ENCODE data around the gene NPTN. TPM values are rescaled to one million over a fixed set of nuclear protein-coding genes. Genes with fewer than 3 reads are reported as not detected.

The NPTN gene
- total RNA-seq, 1 donor from 2014 or later: 139 TPM

DNA sequence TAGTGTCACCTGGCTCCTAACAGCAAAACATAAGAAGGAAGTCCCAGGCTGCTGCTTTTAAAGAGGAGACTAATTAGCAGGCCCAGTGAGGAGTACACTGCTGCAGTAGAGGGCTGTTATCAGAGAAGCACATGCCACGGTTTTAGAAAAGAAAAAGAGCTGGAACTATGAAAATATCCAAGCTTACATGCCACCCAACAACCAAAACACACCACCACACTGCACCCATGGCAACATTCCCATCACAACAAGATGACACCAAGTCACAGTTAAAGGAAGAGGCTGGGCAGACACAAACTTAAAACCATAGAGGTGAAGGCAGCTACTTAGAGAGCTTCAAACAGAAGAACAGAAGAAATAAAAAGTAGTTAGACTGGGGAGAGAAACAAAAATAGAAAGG, 37.0 kb downstream of the NPTN start:
- DNase-seq (ENCODE audit: extremely low spot score in 2 of 2): no peak
- Histone ChIP-seq H3K4me3 (no peak overlapping the region), H3K27me3 (no peaks in the 10 kb centered on the region), H3K4me1 (peaks cover 69% of the 10 kb centered on the region), H3K36me3 (peaks cover 0 to 7% of the 10 kb centered on the region in 2 donors), H3K27ac (peak overlapping the region; percentile 45), H3K9me3 (no peaks in the 10 kb centered on the region)
- intact Hi-C loops (cut with DNase I): no loop called here
- TF ChIP-seq, protein P1, sequence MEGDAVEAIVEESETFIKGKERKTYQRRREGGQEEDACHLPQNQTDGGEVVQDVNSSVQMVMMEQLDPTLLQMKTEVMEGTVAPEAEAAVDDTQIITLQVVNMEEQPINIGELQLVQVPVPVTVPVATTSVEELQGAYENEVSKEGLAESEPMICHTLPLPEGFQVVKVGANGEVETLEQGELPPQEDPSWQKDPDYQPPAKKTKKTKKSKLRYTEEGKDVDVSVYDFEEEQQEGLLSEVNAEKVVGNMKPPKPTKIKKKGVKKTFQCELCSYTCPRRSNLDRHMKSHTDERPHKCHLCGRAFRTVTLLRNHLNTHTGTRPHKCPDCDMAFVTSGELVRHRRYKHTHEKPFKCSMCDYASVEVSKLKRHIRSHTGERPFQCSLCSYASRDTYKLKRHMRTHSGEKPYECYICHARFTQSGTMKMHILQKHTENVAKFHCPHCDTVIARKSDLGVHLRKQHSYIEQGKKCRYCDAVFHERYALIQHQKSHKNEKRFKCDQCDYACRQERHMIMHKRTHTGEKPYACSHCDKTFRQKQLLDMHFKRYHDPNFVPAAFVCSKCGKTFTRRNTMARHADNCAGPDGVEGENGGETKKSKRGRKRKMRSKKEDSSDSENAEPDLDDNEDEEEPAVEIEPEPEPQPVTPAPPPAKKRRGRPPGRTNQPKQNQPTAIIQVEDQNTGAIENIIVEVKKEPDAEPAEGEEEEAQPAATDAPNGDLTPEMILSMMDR (IDR thresholded peaks at IDR 0.05): no peak
- TF ChIP-seq POLR2AphosphoS5 (IDR thresholded peaks at IDR 0.05; ENCODE audit: insufficient read depth in 1 of 2, low read depth in 1 of 2): no peak
- TF ChIP-seq POLR2A (IDR thresholded peaks at IDR 0.05): no peak

DNA sequence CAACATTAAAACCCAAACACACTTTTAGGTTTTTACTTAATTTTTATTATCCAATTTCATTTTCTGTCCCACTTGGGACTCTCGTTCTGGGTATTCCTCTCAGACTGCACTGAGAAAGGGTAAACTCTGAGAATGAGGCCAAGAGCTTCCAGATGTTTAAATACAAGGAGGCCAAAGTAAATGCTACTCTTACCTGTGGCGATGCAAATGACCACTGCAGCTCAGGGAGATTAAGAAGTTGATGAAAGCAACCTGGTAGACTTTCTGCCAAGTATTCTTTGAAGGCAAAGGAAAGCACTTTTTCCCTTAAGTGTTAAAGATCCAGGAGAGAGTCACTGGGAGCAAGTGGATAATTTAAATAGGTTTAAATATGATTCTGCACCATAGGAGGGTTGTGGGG, 39.1 kb downstream of the NPTN start:
- no peak overlapping the region for H3K27ac ChIP-seq
- intact Hi-C loops (cut with DNase I): no loop called here
- no peaks in the 10 kb centered on the region for H3K27me3 ChIP-seq
- peaks cover 0 to 17% of the 10 kb centered on the region in 2 donors for H3K36me3 ChIP-seq
- H3K9me3 ChIP-seq: no peaks in the 10 kb centered on the region
- no peak overlapping the region for H3K4me3 ChIP-seq
- no peak for DNase-seq (ENCODE audit: extremely low spot score in 2 of 2)
- no peak for TF ChIP-seq POLR2AphosphoS5 (IDR thresholded peaks at IDR 0.05; ENCODE audit: insufficient read depth in 1 of 2, low read depth in 1 of 2)
- peaks cover 49% of the 10 kb centered on the region for H3K4me1 ChIP-seq

DNA sequence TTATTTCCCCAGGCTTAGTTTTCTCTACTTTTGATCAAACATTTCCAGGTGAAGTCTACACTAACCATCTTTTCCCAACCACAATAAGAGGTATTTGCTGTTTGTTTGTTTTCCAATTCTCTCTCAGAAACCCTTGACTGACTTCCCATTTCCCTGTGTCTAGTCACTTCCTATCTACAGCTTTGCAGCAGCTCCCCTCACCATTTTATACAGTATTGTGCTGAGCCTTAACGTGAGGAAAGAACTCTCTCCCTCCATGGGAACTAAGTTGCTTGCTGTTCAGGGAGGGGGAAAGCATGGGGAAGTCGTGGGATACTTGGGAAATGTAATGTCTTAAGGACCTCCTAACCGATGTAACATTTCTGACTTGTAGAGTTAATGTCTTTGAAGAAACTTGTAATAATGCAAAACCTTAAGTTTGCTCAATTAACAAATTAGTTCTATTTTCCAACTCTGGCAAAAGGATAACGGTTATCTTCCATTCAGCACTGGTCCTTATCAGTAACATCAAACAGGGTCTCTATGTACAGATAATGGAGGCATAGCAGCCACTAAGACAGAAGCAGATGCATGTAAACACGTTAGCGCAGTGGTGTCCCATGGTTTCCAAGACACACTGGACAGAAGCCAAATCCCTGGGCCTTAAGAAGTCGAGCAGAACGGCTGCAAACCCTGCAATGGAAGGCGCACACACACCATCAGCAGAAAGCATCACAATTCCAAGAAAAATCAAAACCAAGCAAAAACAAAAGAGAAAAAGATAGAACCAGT, 39.7 kb downstream of the NPTN start:
- intact Hi-C loops (cut with DNase I): no loop called here
- Histone ChIP-seq H3K27ac (no peak overlapping the region), H3K4me1 (peaks cover 42% of the 10 kb centered on the region), H3K27me3 (no peaks in the 10 kb centered on the region), H3K9me3 (no peaks in the 10 kb centered on the region), H3K36me3 (peaks cover 0 to 23% of the 10 kb centered on the region in 2 donors), H3K4me3 (no peak overlapping the region)
- TF ChIP-seq POLR2AphosphoS5 (IDR thresholded peaks at IDR 0.05; ENCODE audit: insufficient read depth in 1 of 2, low read depth in 1 of 2): no peak
- no peak for TF ChIP-seq POLR2A (IDR thresholded peaks at IDR 0.05)
- TF ChIP-seq, protein P1 (IDR thresholded peaks at IDR 0.05): no peak
- no peak for DNase-seq (ENCODE audit: extremely low spot score in 2 of 2)

DNA sequence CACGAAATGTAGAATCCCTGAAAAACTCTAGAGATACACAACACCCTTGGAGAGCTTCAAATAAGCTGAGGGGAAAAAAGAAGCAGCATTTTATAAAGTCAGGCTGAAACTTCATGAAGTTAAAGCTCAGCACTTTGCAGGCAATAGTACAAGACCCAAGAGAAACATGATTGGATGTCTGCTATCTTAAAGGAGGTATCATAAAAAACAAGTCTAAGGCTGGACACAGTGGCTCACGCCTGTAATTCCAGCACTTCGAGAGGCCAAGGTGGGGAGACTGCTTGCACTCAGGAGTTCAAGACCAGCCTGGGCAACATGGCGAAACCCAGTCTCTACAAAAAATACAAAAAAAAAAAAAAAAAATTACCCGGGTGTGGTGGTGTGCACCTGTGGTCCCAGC, 42.9 kb downstream of the NPTN start:
- DNase-seq (ENCODE audit: extremely low spot score in 2 of 2): no peak
- intact Hi-C loops (cut with DNase I): no loop called here
- no peak for TF ChIP-seq POLR2A (IDR thresholded peaks at IDR 0.05)
- TF ChIP-seq POLR2AphosphoS5 (IDR thresholded peaks at IDR 0.05; ENCODE audit: insufficient read depth in 1 of 2, low read depth in 1 of 2): no peak
- TF ChIP-seq, protein P1 (IDR thresholded peaks at IDR 0.05): no peak

DNA sequence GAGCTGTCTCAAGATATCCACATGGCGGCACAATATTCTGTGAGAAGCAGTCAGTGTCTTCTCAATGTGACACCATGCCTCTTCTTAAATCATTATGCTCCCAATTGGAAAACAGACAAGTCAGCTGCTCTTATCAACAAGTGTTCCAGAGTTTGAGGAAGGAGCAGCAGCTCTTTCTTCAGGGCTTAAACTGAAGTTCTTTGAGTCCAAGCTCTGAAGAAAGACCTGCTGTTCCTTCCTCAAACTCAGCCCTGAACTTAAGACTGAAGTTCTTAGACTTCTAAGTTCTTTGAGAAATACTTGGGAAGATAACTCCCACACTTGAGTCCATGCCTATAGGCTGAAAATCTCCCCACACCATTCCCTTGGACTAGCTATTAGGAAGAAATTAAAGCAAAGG, 43.4 kb downstream of the NPTN start:
- peaks cover 0 to 48% of the 10 kb centered on the region in 2 donors for H3K36me3 ChIP-seq
- no peak overlapping the region for H3K4me3 ChIP-seq
- TF ChIP-seq, protein P1 (IDR thresholded peaks at IDR 0.05): no peak
- TF ChIP-seq POLR2A (IDR thresholded peaks at IDR 0.05) (no peak), POLR2AphosphoS5 (IDR thresholded peaks at IDR 0.05; ENCODE audit: insufficient read depth in 1 of 2, low read depth in 1 of 2) (no peak)
- peaks cover 5% of the 10 kb centered on the region for H3K4me1 ChIP-seq
- no peaks in the 10 kb centered on the region for H3K9me3 ChIP-seq
- no peak for DNase-seq (ENCODE audit: extremely low spot score in 2 of 2)
- no peaks in the 10 kb centered on the region for H3K27me3 ChIP-seq
- no peak overlapping the region for H3K27ac ChIP-seq
- intact Hi-C loops (cut with DNase I): no loop called here

More for the DNA sequence above, 42.9 kb downstream of the NPTN start:
- H3K27me3 ChIP-seq: no peaks in the 10 kb centered on the region
- no peak overlapping the region for H3K4me3 ChIP-seq
- H3K9me3 ChIP-seq: no peaks in the 10 kb centered on the region
- peaks cover 10% of the 10 kb centered on the region for H3K4me1 ChIP-seq
- H3K36me3 ChIP-seq: peaks cover 0 to 48% of the 10 kb centered on the region in 2 donors
- H3K27ac ChIP-seq: no peak overlapping the region

Data from vagina (tissue), 2 donors.